Neural cell (in vitro differentiated cells): ENCODE measurements around the gene CDK5RAP2.

ENCODE experiments used
- RAD21 ChIP-seq: fragments of 450-650 bp; conservative IDR thresholded peaks from 2 replicates; pipeline ENCODE4 v1.6.1; 2014; ENCODE audit warnings: antibody characterized with exemption, mild to moderate bottlenecking, moderate library complexity
- TAF1 ChIP-seq: IDR thresholded peaks from 2 replicates; pipeline ENCODE4 v1.6.1; 2012; ENCODE audit warnings: low read depth

- TF ChIP-seq RAD21 = no peak
- no peak for TF ChIP-seq TAF1
Measured at GRCh38 chr9:120392245-120392644, 187.7 kb downstream of the CDK5RAP2 start.
